ENCODE measurements around the gene RXRA. TPM values are rescaled to one million over a fixed set of nuclear protein-coding genes. Genes with fewer than 3 reads are reported as not detected.

RXRA gene
- polyA plus RNA-seq, 1 of the 3 experiments (the other 2 are of a cell fraction): 7.6 TPM

- TF ChIP-seq REST (IDR thresholded peaks at IDR 0.05; ENCODE audit: low read depth, low read length) (no peak), TEAD4 (IDR thresholded peaks at IDR 0.05; ENCODE audit: borderline replicate concordance, insufficient read depth) (no peak), POLR2AphosphoS5 (IDR thresholded peaks at IDR 0.05; ENCODE audit: low read depth, low read length) (no peak), GABPA (IDR thresholded peaks at IDR 0.05; ENCODE audit: low read depth) (no peak)
Measured at GRCh38 chr9:134472256-134472655, 146.0 kb downstream of the RXRA start (continued).

GRCh38 chr9:134473141-134474054 is 147.1 kb downstream of the RXRA start:
- H2AFZ ChIP-seq (ENCODE audit: low read depth): no peak overlapping the region
- H3K4me3 ChIP-seq (ENCODE audit: low read depth in 2 of 2, low read length in 1 of 2): no peak overlapping the region
- H3K27ac ChIP-seq (ENCODE audit: low read depth in 2 of 2, low read length in 1 of 2): no peak overlapping the region
- no peak for TF ChIP-seq POLR2AphosphoS5 (IDR thresholded peaks at IDR 0.05; ENCODE audit: low read depth, low read length)
- TF ChIP-seq CHD2 (IDR thresholded peaks at IDR 0.05; ENCODE audit: low read length, partially characterized antibody): no peak
- TF ChIP-seq FOXM1 (IDR thresholded peaks at IDR 0.05; ENCODE audit: low read depth): no peak
- TF ChIP-seq MAX (IDR thresholded peaks at IDR 0.05; ENCODE audit: low read depth): no peak
- no peak for TF ChIP-seq GABPA (IDR thresholded peaks at IDR 0.05; ENCODE audit: low read depth)
- no peak for TF ChIP-seq REST (IDR thresholded peaks at IDR 0.05; ENCODE audit: low read depth, low read length)
- TF ChIP-seq GATA2 (CRISPR knock-in tag; IDR thresholded peaks at IDR 0.05): no peak
- TF ChIP-seq USF1 (IDR thresholded peaks at IDR 0.05; ENCODE audit: borderline replicate concordance, low read depth): no peak
- TF ChIP-seq FOSL2 (IDR thresholded peaks at IDR 0.05; ENCODE audit: borderline replicate concordance, low read depth): no peak
- TF ChIP-seq TAF1 (IDR thresholded peaks at IDR 0.05; ENCODE audit: borderline replicate concordance, low read depth, low read length): no peak
- no peak for TF ChIP-seq EZH2phosphoT487 (IDR thresholded peaks at IDR 0.05; ENCODE audit: borderline replicate concordance, low read depth)
- TF ChIP-seq MXI1 (IDR thresholded peaks at IDR 0.05; ENCODE audit: low read depth, low read length): no peak
- no peak for TF ChIP-seq RFX5 (IDR thresholded peaks at IDR 0.05; ENCODE audit: low read length)
- TF ChIP-seq RXRA (IDR thresholded peaks at IDR 0.05; ENCODE audit: borderline replicate concordance, low read depth): no peak
- TF ChIP-seq RAD21 (IDR thresholded peaks at IDR 0.05; ENCODE audit: low read length): no peak
- no peak for TF ChIP-seq EP300 (IDR thresholded peaks at IDR 0.05; ENCODE audit: borderline replicate concordance in 1 of 2, low read depth in 1 of 2, low read length in 1 of 2)
- no peak for TF ChIP-seq FOXJ3 (CRISPR knock-in tag; IDR thresholded peaks at IDR 0.05)
- no peak for TF ChIP-seq SMC3 (IDR thresholded peaks at IDR 0.05; ENCODE audit: low read depth, low read length)
- TF ChIP-seq SIN3A (IDR thresholded peaks at IDR 0.05; ENCODE audit: borderline replicate concordance, low read depth, low read length): no peak
- no peak for TF ChIP-seq NFIC (IDR thresholded peaks at IDR 0.05; ENCODE audit: borderline replicate concordance)
- WGBS (ENCODE audit: low lambda C conversion rate): 75% methylated on average over 18 of the region's 26 CpGs
- H3K4me1 ChIP-seq (ENCODE audit: control insufficient read depth in 1 of 2, insufficient read depth in 2 of 2, low read depth in 1 of 2, low read length in 1 of 2): no peaks in the 10 kb centered on the region
- H3K79me2 ChIP-seq (ENCODE audit: insufficient read depth): no peaks in the 10 kb centered on the region
- no peaks in the 10 kb centered on the region for H3K9me3 ChIP-seq
- H3K9me2 ChIP-seq: no peaks in the 10 kb centered on the region
- CTCF ChIA-PET: interaction anchor here (1.0 to 1.2 kb wide), 2 partner anchors 24 to 216 kb away, joined by 3 read pairs; no protein-coding TSS in a partner anchor
- H3K4me2 ChIP-seq: no peak overlapping the region
- H3K27me3 ChIP-seq (ENCODE audit: insufficient read depth): no peaks in the 10 kb centered on the region
- no peaks in the 10 kb centered on the region for H4K20me1 ChIP-seq (ENCODE audit: insufficient read depth)
- H3K9ac ChIP-seq: no peak overlapping the region
- POLR2A ChIA-PET: no interaction called here
- no peaks in the 10 kb centered on the region for H3F3A ChIP-seq (replicated peaks; ENCODE audit: insufficient read depth)
- H3K36me3 ChIP-seq (replicated peaks in 1 of 2; ENCODE audit: control insufficient read depth in 1 of 2, insufficient read depth in 2 of 2, low read length in 1 of 2): no peaks in the 10 kb centered on the region
- no peak for DNase-seq
